K562 (cell line): Measurements from ENCODE around the gene SUPT20H. TPM values are rescaled to one million over a fixed set of nuclear protein-coding genes. Genes with fewer than 3 reads are reported as not detected.

ENCODE experiments used
- HDAC3 ChIP-seq: fragments of 450-650 bp; IDR thresholded peaks from 2 replicates; pipeline ENCODE4 v1.6.1; 2018; ENCODE audit warnings: borderline replicate concordance, mild to moderate bottlenecking, moderate library complexity; ENCODE audit not compliant: partially characterized antibody
- HEY1 ChIP-seq: fragments of 250-450 bp; sonication (Bioruptor Pico); IDR thresholded peaks from 2 replicates; pipeline ENCODE4 v1.5.0; 2020; ENCODE audit warnings: mild to moderate bottlenecking, moderate library complexity, borderline replicate concordance
- HOXB6 ChIP-seq: fragments of 250-450 bp; sonication (Bioruptor Pico); IDR thresholded peaks from 2 replicates; pipeline ENCODE4 v1.5.1; 2022; ENCODE audit warnings: mild to moderate bottlenecking, borderline replicate concordance
- MYC ChIP-seq, 2 experiments: fragments of 250-450 bp in 1 of 2; sonication (Bioruptor Pico) in 1 of 2; IDR thresholded peaks; 2 replicates each; pipeline versions ENCODE4 v1.5.1 to v1.6.1; 2012 to 2021; ENCODE audit warnings: low read depth in 2 of 2, borderline replicate concordance in 1 of 2, improper control_type of control experiment in 1 of 2, low read length in 1 of 2, mild to moderate bottlenecking in 1 of 2, moderate library complexity in 1 of 2
- NEUROD1 ChIP-seq: fragments of 150-350 bp; IDR thresholded peaks from 2 replicates; pipeline ENCODE4 v1.6.1; 2014; ENCODE audit warnings: borderline replicate concordance, low read length, low read depth; ENCODE audit not compliant: partially characterized antibody
- SAP30 ChIP-seq: fragments of 200-600 bp; sonication (generic); IDR thresholded peaks from 2 replicates; pipeline ENCODE4 v1.6.1; 2012; ENCODE audit warnings: borderline replicate concordance, low read depth, mild to moderate bottlenecking, moderate library complexity, low read length, control low read depth, inconsistent platforms; ENCODE audit not compliant: insufficient read depth, poor library complexity, severe bottlenecking
- SMC3 ChIP-seq: conservative IDR thresholded peaks from 2 replicates; pipeline ENCODE4 v1.6.1; 2011; ENCODE audit warnings: low read depth, low read length, improper control_type of control experiment; ENCODE audit not compliant: insufficient read depth
- TAF9B ChIP-seq: fragments of 450-650 bp; IDR thresholded peaks from 2 replicates; pipeline ENCODE4 v1.6.1; 2018; ENCODE audit warnings: mild to moderate bottlenecking; ENCODE audit not compliant: partially characterized antibody
- YBX1 ChIP-seq: fragments of 450-650 bp; IDR thresholded peaks from 2 replicates; pipeline ENCODE4 v1.7.1; 2016; ENCODE audit warnings: mild to moderate bottlenecking
- YY1 ChIP-seq, 3 experiments: IDR thresholded peaks; 2 replicates each; pipeline ENCODE4 v1.6.1; 2011; ENCODE audit warnings: low read length in 2 of 3, mild to moderate bottlenecking in 2 of 3, moderate library complexity in 2 of 3, borderline replicate concordance in 1 of 3, control low read depth in 1 of 3, low read depth in 1 of 3; ENCODE audit not compliant: insufficient read depth in 3 of 3, insufficient replicate concordance in 2 of 3, control insufficient read depth in 1 of 3, insufficient read length in 1 of 3; ENCODE audit errors: extremely low read depth in 1 of 3
- ZBTB7A ChIP-seq: IDR thresholded peaks from 2 replicates; pipeline ENCODE4 v1.6.1; 2011; ENCODE audit warnings: low read depth, mild to moderate bottlenecking, low read length, moderate library complexity, borderline replicate concordance; ENCODE audit not compliant: control insufficient read depth
- ZFX ChIP-seq: sonication (generic); formaldehyde crosslinking; IDR thresholded peaks from 2 replicates; pipeline ENCODE4 v1.8.0; 2022; ENCODE audit warnings: mild to moderate bottlenecking, missing genetic modification reagents, moderate library complexity
- ZNF217 ChIP-seq: sonication (generic); formaldehyde crosslinking; IDR thresholded peaks from 2 replicates; pipeline ENCODE4 v1.8.0; 2022; ENCODE audit warnings: mild to moderate bottlenecking, missing genetic modification reagents
- ZNF589 ChIP-seq: fragments of 200-800 bp; sonication (Bioruptor generic); IDR thresholded peaks from 2 replicates; pipeline ENCODE4 v1.6.1; 2016; ENCODE audit warnings: low read depth, missing genetic modification characterization, missing compliant biosample characterization
- polyA plus RNA-seq, 8 experiments: library from polyadenylated mRNA; depleted of rRNA in 4 of 8; stranded (reverse) in 5 of 8; unstranded in 3 of 8; fragments of >200 nt; fragmentation: Nextera tagmentation in 2 of 8; fragmentation: Illumina TruSeq in 1 of 8; extraction: Ambion mirVana in 2 of 8; extraction: Trizol in 1 of 8; gene quantifications; 2 replicates each; pipeline versions ENCODE4 v1.2.1 to v1.2.3, GENCODE V29; 2011 to 2014; ENCODE audit warnings: inconsistent platforms in 1 of 8, missing spikeins in 1 of 8
- total RNA-seq, 7 experiments: library from RNA; depleted of rRNA in 6 of 7; stranded (reverse); fragments of >200 nt in 6 of 7; fragmentation: Illumina TruSeq in 2 of 7; extraction: Trizol in 2 of 7; gene quantifications; 2 replicates each; pipeline versions ENCODE4 v1.2.1 to v1.2.3, GENCODE V29; 2011 to 2021; ENCODE audit warnings: low replicate concordance in 1 of 7
- TF ChIP-seq, protein P1 (sequence below): fragments of 450-650 bp; formaldehyde crosslinking; IDR thresholded peaks from 2 replicates; pipeline ENCODE4 v1.4.0; 2020; ENCODE audit warnings: mild to moderate bottlenecking, moderate library complexity
- TF ChIP-seq, protein P2 (sequence below): fragments of 450-650 bp; IDR thresholded peaks from 2 replicates; pipeline ENCODE4 v1.6.1; 2016; ENCODE audit warnings: missing biosample characterization, missing genetic modification characterization
- TF ChIP-seq, protein P3 (sequence below): fragments of 450-650 bp; conservative IDR thresholded peaks from 2 replicates; pipeline ENCODE4 v1.6.1; 2016; ENCODE audit warnings: missing genetic modification characterization, low read depth, mild to moderate bottlenecking, control low read depth, missing compliant biosample characterization
- TF ChIP-seq, protein P4 (sequence below): sonication (generic); formaldehyde crosslinking; IDR thresholded peaks from 2 replicates; pipeline ENCODE4 v1.8.0; 2022; ENCODE audit warnings: mild to moderate bottlenecking, missing genetic modification reagents
- TF ChIP-seq, protein P5 (sequence below), 2 experiments: fragments of 250-450 bp in 1 of 2; fragments of 450-650 bp in 1 of 2; sonication (Bioruptor Pico) in 1 of 2; IDR thresholded peaks; 2 replicates each; pipeline versions ENCODE4 v1.6.1 to v1.8.0; 2016 to 2021; ENCODE audit warnings: mild to moderate bottlenecking in 2 of 2, moderate library complexity in 2 of 2, missing compliant biosample characterization in 1 of 2, missing genetic modification characterization in 1 of 2

SUPT20H gene
- total and polyA plus RNA-seq, 9 of the 15 experiments (the other 6 are each of a cell fraction or from before 2014, with no cell fraction given) = 11.4 to 71.8 (median 31.7) TPM

DNA sequence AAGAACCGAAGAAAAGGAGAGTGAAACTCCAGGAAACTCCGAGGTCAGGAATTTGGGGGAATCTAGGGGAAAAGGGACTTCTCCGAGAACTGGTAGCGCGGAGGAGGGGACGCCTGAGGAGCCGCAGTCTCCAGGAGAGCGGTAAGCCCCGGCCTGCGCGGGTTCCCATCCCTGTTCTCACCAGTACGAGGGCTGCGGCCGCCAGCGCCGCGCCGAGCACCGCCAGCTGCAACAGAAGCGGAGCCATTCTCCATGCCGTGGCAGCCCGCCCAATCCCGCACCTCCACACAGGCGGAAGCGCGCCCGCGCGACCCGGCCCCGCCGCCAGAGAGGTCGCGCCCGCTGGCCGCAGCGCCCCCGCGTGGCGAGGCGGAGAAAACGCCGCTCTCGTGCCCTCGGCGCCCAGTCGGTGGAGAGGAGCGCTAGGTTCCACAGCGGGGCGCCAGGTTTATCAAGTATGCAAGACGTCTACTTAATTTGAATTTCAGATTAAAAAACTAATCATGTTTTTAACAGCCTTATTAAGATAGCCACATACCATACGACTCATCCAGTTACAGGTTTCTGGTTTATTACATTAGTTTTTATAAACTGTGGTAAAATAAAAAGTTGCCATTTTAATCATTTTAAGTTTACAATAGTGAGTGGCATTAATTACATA is 60.3 kb downstream of the SUPT20H start, which contains the start of gene ALG5 (continued):
- TF ChIP-seq MYC (IDR thresholded peaks at IDR 0.05; ENCODE audit: low read depth, low read length) (peak; percentile 87), MYC (CRISPR knock-in tag; IDR thresholded peaks at IDR 0.05; ENCODE audit: borderline replicate concordance, low read depth) (no peak), NEUROD1 (peak; percentile 46), YY1 (IDR thresholded peaks at IDR 0.05; ENCODE audit: borderline replicate concordance in 1 of 3, control insufficient read depth in 1 of 3, extremely low read depth in 1 of 3, insufficient read depth in 3 of 3, insufficient read length in 1 of 3, insufficient replicate concordance in 2 of 3, low read depth in 1 of 3, low read length in 2 of 3) (peak; percentile 57 to 94 (median 92)), ZBTB7A (peak; percentile 30; the same call in 1 of the 2 replicates), HEY1 (CRISPR knock-in tag) (no peak), SMC3 (0 out of 2 replicates have a peak, but pooled peaks have one; percentile 13), HDAC3 (peak; percentile 28), ZNF217 (no peak), YBX1 (no peak), ZNF589 (CRISPR knock-in tag) (no peak), ZFX (peak; percentile 37), TAF9B (peak; percentile 56), HOXB6 (CRISPR knock-in tag) (no peak), SAP30 (peak; percentile 69)
- TF ChIP-seq, protein P1, sequence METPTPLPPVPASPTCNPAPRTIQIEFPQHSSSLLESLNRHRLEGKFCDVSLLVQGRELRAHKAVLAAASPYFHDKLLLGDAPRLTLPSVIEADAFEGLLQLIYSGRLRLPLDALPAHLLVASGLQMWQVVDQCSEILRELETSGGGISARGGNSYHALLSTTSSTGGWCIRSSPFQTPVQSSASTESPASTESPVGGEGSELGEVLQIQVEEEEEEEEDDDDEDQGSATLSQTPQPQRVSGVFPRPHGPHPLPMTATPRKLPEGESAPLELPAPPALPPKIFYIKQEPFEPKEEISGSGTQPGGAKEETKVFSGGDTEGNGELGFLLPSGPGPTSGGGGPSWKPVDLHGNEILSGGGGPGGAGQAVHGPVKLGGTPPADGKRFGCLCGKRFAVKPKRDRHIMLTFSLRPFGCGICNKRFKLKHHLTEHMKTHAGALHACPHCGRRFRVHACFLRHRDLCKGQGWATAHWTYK (CRISPR knock-in tag) = no peak
- TF ChIP-seq, protein P2, sequence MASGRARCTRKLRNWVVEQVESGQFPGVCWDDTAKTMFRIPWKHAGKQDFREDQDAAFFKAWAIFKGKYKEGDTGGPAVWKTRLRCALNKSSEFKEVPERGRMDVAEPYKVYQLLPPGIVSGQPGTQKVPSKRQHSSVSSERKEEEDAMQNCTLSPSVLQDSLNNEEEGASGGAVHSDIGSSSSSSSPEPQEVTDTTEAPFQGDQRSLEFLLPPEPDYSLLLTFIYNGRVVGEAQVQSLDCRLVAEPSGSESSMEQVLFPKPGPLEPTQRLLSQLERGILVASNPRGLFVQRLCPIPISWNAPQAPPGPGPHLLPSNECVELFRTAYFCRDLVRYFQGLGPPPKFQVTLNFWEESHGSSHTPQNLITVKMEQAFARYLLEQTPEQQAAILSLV = no peak
- TF ChIP-seq, protein P3, sequence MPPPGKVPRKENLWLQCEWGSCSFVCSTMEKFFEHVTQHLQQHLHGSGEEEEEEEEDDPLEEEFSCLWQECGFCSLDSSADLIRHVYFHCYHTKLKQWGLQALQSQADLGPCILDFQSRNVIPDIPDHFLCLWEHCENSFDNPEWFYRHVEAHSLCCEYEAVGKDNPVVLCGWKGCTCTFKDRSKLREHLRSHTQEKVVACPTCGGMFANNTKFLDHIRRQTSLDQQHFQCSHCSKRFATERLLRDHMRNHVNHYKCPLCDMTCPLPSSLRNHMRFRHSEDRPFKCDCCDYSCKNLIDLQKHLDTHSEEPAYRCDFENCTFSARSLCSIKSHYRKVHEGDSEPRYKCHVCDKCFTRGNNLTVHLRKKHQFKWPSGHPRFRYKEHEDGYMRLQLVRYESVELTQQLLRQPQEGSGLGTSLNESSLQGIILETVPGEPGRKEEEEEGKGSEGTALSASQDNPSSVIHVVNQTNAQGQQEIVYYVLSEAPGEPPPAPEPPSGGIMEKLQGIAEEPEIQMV = no peak
- TF ChIP-seq, protein P4, sequence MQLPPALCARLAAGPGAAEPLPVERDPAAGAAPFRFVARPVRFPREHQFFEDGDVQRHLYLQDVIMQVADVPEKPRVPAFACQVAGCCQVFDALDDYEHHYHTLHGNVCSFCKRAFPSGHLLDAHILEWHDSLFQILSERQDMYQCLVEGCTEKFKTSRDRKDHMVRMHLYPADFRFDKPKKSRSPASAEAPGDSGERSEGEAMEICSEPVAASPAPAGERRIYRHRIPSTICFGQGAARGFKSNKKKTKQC = 0 out of 2 replicates have a peak, but pooled peaks have one; percentile 62
- TF ChIP-seq, protein P5, sequence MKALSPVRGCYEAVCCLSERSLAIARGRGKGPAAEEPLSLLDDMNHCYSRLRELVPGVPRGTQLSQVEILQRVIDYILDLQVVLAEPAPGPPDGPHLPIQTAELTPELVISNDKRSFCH (CRISPR knock-in tag; IDR thresholded peaks at IDR 0.05) = no peak
- TF ChIP-seq, protein P5 (tag; IDR thresholded peaks at IDR 0.05) = peak; percentile 55; the same call in 1 of the 2 replicates
